Endothelial cell of umbilical vein (primary cell): ENCODE measurements around the gene PHOX2A. TPM values are rescaled to one million over a fixed set of nuclear protein-coding genes. Genes with fewer than 3 reads are reported as not detected.
A peak's percentile ranks its signal among the peaks of the same experiment; 100 is the strongest.

Experiments
- BruUV-seq: library from RNA; stranded (reverse); fragments of 400-500 nt; replicated peaks from 2 replicates; lab custom pipeline; 2021; lab: Mats Ljungman, UMichigan
- CTCF ChIA-PET: fragments of 300-600, 350-600 bp; sonication (Branson Sonifier 250); formaldehyde crosslinking; loops from one replicate; lab custom pipeline; 2021; ENCODE audit warnings: antibody characterized with exemption, inconsistent platforms; lab: Charles Lee
- POLR2A ChIA-PET: fragments of 300-600, 350-600 bp; sonication (Branson Sonifier 250); formaldehyde crosslinking; loops from one replicate; lab custom pipeline; 2021; ENCODE audit warnings: antibody characterized with exemption, inconsistent platforms; lab: Charles Lee
- DNase-seq: peaks from one replicate; pipeline ENCODE4 v3.0.0-alpha.2; 2011; ENCODE audit warnings: low read depth, low spot score
- FAIRE-seq: peaks from 2 replicates; lab custom pipeline; 2011; peaks lifted over from hg19 to GRCh38; lab: Jason Lieb, UNC
- H2AFZ ChIP-seq: 2 replicates; pipeline ENCODE4 v1.6.0; 2012; ENCODE audit warnings: low read depth, low read length, control low read depth, inconsistent platforms
- H3K27ac ChIP-seq: 2 replicates; pipeline ENCODE4 v1.5.1; 2011; ENCODE audit warnings: low read depth, mild to moderate bottlenecking, control low read depth, low read length, moderate library complexity; ENCODE audit not compliant: insufficient read depth
- H3K27me3 ChIP-seq, 2 experiments: 2 replicates each; pipeline versions ENCODE4 v1.6.0 to v1.6.1; 2011; ENCODE audit warnings: low read length in 2 of 2, mixed read lengths in 1 of 2; ENCODE audit not compliant: control insufficient read depth in 2 of 2, insufficient read depth in 2 of 2
- H3K36me3 ChIP-seq, 2 experiments: 2 replicates in 1 of 2; 3 replicates in 1 of 2; pipeline ENCODE4 v1.5.1; 2011; ENCODE audit warnings: low read length in 2 of 2, mild to moderate bottlenecking in 1 of 2, moderate library complexity in 1 of 2; ENCODE audit not compliant: control insufficient read depth in 2 of 2, insufficient read depth in 2 of 2; ENCODE audit errors: extremely low read depth in 1 of 2
- H3K4me1 ChIP-seq: 3 replicates; pipeline ENCODE4 v1.5.1; 2011; ENCODE audit warnings: mild to moderate bottlenecking, low read length; ENCODE audit not compliant: control insufficient read depth, insufficient read depth; ENCODE audit errors: extremely low read depth
- H3K4me2 ChIP-seq: 2 replicates; pipeline ENCODE4 v1.6.1; 2011; ENCODE audit warnings: low read length, control low read depth, mixed read lengths; ENCODE audit not compliant: insufficient read depth
- H3K4me3 ChIP-seq, 3 experiments: fragments of 200-600 bp in 1 of 3; sonication (generic), shearing (Covaris generic) in 1 of 3; replicated peaks in 1 of 3; 2 replicates each; pipeline ENCODE4 v1.5.1; 2011 to 2016; ENCODE audit warnings: control low read depth in 3 of 3, low read length in 3 of 3, mild to moderate bottlenecking in 2 of 3, inconsistent platforms in 1 of 3, low read depth in 1 of 3, moderate library complexity in 1 of 3; ENCODE audit not compliant: insufficient read depth in 1 of 3
- H3K79me2 ChIP-seq: 2 replicates; pipeline ENCODE4 v1.6.0; 2012; ENCODE audit warnings: low read length, inconsistent platforms; ENCODE audit not compliant: control insufficient read depth, insufficient read depth
- H3K9ac ChIP-seq: replicated peaks from 2 replicates; pipeline ENCODE3; 2011; ENCODE audit warnings: low read length, control low read depth; ENCODE audit not compliant: insufficient read depth; ENCODE audit errors: extremely low read depth
- H3K9me1 ChIP-seq: replicated peaks from 3 replicates; pipeline ENCODE4 v1.6.0; 2011; ENCODE audit warnings: mild to moderate bottlenecking, low read length; ENCODE audit not compliant: control insufficient read depth, insufficient read depth; ENCODE audit errors: extremely low read depth
- H3K9me3 ChIP-seq: replicated peaks from 2 replicates; pipeline ENCODE4 v1.5.1; 2012; ENCODE audit warnings: low read length, inconsistent platforms; ENCODE audit not compliant: control insufficient read depth, insufficient read depth
- H4K20me1 ChIP-seq: replicated peaks from 2 replicates; pipeline ENCODE3; 2011; ENCODE audit warnings: mild to moderate bottlenecking, low read length; ENCODE audit not compliant: control insufficient read depth, insufficient read depth; ENCODE audit errors: extremely low read depth
- EZH2 ChIP-seq: IDR thresholded peaks from 2 replicates; pipeline ENCODE4 v1.6.1; 2012; ENCODE audit warnings: borderline replicate concordance, low read depth, mild to moderate bottlenecking, moderate library complexity, low read length, inconsistent platforms; ENCODE audit not compliant: severe bottlenecking
- FOS ChIP-seq: IDR thresholded peaks from 2 replicates; pipeline ENCODE4 v1.6.1; 2011; ENCODE audit warnings: mild to moderate bottlenecking, low read length, moderate library complexity, borderline replicate concordance; ENCODE audit not compliant: insufficient read depth
- dilution Hi-C: fragments of 300-500 bp; cut with MboI; formaldehyde crosslinking; loops from one replicate; pipeline ENCODE4 v1.15.0; 2019; ENCODE audit warnings: low sequenced_read_pairs; ENCODE audit not compliant: extremely low pct_ligation_motif_present
- intact Hi-C: fragments of 100-400 bp; cut with micrococcal nuclease; formaldehyde crosslinking; loops from one replicate; pipeline ENCODE4 v1.10.0; 2022
- polyA plus RNA-seq, 4 experiments: library from polyadenylated mRNA; depleted of rRNA in 3 of 4; stranded (reverse) in 3 of 4; unstranded in 1 of 4; fragments of >200 nt; gene quantifications; 2 replicates each; pipeline versions ENCODE4 v1.2.1 to v1.2.3, GENCODE V29; 2011 to 2012; ENCODE audit warnings: missing spikeins in 1 of 4
- total RNA-seq: library from RNA; stranded (reverse); gene quantifications from 2 replicates; pipeline ENCODE4 v1.2.3, GENCODE V29; 2021
- TF ChIP-seq, protein P1 (sequence below): IDR thresholded peaks from 2 replicates; pipeline ENCODE4 v1.6.1; 2011; ENCODE audit not compliant: insufficient read depth, insufficient read length

PHOX2A gene
- total and polyA plus RNA-seq, 2 donors (not counting 3 experiments of a cell fraction or from before 2014, with no cell fraction given) = not detected

DNA sequence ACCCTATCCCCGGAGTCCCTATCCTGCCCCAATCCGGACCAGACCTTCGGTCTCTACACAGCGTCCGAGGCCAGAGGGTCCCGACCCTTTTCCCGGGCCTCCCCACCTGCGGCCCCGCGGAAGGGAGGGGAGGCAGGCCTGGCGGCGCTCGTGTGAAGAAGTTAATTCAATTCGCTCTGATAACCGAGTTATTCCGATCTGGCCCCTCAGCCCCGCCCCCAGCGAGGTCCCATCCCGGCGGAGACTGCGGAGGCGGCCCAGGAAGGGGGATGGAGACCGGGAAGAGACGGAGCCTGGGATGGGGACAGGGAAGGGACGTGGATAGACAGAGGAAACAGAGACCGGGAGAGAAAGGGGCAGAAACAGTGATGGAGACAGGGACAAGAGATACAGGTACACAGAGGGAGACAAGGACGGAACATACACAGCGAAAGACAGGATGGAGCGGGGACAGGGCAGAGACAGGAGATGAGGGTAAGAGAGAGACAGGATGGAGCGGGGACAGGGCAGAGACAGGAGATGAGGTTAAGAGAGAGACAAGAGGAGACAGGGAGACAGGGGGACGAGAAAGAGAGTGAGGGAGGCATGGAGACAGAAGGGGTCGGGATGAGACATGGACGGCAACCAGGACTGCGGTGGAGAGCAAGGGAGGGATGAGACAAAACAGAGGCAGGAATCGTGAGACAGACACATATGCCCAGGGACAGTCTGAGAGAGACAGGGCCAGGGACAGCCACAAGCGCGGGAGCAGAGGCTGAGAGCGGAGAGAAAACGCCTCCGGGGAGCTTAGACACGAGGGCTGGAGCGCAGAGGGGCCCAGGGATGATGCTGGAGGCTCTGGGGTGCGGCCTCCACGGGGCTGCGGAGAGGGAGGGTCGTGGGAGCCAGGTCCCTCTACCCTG lies 636 bp upstream of the PHOX2A start:
- no peaks in the 10 kb centered on the region for H3K36me3 ChIP-seq
- H3K4me3 ChIP-seq = no peak overlapping the region
- H3K4me2 ChIP-seq = no peak overlapping the region
- H3K9ac ChIP-seq = no peak overlapping the region
- no peaks in the 10 kb centered on the region for H3K9me3 ChIP-seq
- no peaks in the 10 kb centered on the region for H4K20me1 ChIP-seq
- H3K27me3 ChIP-seq = peaks cover 73 to 87% of the 10 kb centered on the region in 2 experiments
- dilution Hi-C loops (no loop called here), intact Hi-C loops (no loop called here)
- CTCF ChIA-PET = interaction anchor here (1.3 to 1.7 kb wide), 2 partner anchors 186 to 187 kb away, joined by 3 to 8 read pairs; no protein-coding TSS in a partner anchor
- H3K9me1 ChIP-seq = no peaks in the 10 kb centered on the region
- no peak for FAIRE-seq
- no TSS peak for BruUV-seq
- no peak overlapping the region for H3K27ac ChIP-seq
- POLR2A ChIA-PET = no interaction called here
- peaks cover 7% of the 10 kb centered on the region for H3K4me1 ChIP-seq
- TF ChIP-seq FOS (no peak), EZH2 (peak; percentile 98)
- TF ChIP-seq, protein P1, sequence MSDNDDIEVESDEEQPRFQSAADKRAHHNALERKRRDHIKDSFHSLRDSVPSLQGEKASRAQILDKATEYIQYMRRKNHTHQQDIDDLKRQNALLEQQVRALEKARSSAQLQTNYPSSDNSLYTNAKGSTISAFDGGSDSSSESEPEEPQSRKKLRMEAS = no peak
- H3K79me2 ChIP-seq = no peaks in the 10 kb centered on the region
- no peak overlapping the region for H2AFZ ChIP-seq
- no peak for DNase-seq
